Stimulated activated CD8-positive, alpha-beta memory T cell treated with anti-CD3 and anti-CD28 coated beads, Interleukin-12 subunit alpha, Interleukin-12 subunit beta, amount 100 ng/mL, for 4 hours (primary cell): ENCODE data around the gene C1orf53.
"Not testable (repeated sequence)": the region's sequence is repeated elsewhere in the genome, so short reads cannot be mapped to it uniquely, and the experiment has no call there.

ENCODE experiments used
- DNase-seq: peaks from one replicate; pipeline ENCODE4 v3.0.0-alpha.2; 2020; ENCODE audit warnings: low read depth

Gene C1orf53

DNA sequence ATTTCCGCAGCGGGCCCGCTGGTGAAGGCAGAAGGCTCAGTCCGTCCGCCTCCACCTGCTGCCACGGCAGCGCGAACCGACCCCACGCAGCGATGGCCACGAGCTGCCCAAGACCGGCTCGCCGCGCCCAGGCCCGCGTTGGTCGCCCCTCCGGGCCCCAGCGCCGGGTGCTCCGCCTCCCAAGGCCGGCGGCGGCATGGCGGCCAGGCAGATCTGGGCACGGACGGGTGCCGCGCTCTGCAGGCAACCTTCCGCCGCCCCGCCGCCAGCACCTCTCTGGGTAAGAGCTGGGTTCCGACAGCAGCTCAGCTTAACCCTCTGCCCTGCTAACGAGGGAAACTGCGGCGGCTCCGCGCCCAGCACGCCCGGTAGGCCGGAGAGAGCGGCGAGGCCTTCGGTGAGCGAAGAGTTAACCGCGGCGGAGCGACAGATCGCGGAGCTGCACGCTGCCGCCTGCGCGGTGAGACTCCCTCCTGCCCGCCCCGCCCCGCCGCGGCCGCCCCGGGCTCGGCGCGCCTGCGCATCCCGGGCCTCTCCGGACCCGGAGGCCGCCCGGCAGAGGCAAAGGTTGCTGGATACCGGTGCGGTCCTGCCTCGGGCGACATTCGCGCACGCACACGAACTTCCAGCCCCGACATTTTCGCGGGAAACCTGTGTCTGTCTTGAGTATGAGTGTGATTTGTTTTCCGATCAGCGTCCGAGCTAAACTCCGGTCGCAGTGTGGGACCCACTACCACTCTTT, at the start of gene C1orf53:
TSS of gene C1orf53 (plus strand) at position 177 of the 742 bp plus-strand sequence. CDS start at position 197, 20 bp downstream.
- DNase-seq, result peak; percentile 72

DNA sequence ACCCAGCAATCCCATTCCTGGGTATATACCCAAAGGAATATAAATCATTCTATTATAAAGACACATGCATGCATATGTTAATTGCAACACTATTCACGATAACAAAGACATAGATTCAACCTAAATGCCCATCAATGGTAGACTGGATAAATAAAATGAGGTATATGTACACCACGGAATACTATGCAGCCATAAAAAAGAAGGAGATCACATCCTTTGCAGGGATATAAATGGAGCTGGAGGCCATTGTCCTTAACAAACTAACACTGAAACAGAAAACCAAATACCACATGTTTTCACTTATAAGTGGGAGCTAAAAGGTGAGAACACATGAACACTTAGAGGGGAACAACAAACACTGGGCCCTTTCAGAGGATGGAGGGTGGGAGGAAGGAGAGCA, 46.7 kb upstream of the C1orf53 start:
- not testable (repeated sequence) for DNase-seq

DNA sequence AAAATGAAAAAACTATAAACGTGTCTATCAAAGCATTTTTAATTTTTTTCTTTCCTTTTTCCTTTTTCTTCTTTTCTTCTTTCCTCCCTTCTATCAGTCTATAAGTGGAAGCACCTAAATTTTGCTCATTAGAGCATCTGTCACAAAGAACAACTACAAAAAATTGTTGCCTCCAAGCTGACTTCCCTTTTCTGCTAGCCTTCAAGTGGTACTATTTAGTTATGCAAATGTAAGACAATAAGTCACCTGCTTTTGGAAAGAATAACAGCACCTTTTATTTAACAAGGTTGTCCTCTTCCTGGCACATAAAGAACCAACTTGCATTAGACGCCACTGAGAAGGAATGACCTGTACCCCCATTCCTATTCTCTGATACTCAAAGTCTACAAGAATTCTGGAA, 45.0 kb upstream of the C1orf53 start:
- no peak for DNase-seq

DNA sequence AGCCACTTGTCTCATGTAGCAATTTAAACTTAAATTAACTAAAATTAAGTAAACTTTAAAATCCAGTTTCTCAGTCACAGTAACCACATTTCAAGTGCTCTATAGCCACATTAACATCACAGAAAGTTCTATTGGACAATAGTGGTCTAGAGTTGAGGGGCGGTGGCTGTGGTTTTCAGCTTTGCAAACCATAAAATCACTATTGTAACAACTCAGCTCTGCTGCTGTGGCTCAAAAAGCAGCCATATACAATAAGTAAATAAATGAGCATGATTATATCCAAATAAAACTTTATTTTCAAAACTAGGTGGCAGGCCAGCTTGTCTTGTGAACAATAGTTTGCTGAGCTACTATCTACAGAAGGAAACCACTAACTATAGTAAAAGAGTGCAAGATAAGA, 43.4 kb upstream of the C1orf53 start:
- DNase-seq, result no peak

DNA sequence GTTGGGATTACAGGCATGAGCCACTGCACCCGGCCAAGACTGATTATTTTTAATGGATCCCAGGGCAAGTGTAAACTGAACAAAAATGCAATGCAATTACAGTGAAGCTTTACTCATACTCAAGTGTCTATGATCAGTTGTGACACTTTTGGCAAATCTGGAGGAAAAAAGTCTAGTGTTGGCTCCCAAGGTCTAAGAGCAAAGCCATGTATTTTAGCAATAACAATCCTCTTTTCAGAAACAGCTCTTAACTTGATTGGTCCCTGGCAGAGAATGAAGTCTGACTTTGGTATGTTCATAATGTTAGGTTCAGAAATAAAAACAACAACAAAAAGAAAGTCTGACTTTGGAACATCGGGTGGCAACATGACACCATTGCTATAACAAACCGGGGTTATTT, 40.2 kb upstream of the C1orf53 start:
- no peak for DNase-seq

DNA sequence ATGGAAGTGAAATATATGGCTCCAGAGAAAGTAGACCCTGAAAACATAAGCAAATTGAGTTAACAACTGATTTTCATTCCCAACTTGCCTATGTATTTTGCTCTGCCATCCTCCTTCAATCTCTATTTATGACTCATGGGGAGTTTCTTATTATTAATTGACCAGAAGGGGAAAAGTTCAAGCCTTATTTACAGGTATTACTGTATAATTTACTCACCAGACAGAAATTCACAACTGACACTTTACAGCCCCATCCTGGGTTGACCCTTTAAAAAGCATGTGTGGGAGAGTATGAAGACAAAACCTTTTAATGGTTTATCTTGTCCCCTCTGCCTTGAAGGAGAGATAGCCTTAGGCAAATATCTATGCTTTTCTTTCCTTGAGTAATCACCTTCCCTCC, 39.8 kb upstream of the C1orf53 start:
- no peak for DNase-seq

DNA sequence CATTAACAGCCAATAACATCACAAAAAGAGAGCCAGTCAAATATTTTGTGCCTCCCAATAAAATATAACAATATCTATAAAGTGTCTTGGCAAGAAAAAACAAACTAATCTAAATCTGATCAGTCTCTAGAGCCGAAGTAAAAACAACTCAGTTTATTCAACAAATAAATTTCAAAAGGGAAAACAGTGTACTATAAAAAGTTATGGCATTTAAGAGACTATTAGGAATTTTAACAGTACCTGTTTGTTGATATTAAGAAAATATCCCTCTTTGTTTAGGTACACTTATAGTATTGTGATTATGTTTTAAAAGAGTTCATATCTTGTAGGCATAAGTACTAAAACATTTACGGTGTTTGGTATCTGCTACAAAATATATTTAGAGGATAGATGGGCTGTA, 36.6 kb upstream of the C1orf53 start:
- no peak for DNase-seq

DNA sequence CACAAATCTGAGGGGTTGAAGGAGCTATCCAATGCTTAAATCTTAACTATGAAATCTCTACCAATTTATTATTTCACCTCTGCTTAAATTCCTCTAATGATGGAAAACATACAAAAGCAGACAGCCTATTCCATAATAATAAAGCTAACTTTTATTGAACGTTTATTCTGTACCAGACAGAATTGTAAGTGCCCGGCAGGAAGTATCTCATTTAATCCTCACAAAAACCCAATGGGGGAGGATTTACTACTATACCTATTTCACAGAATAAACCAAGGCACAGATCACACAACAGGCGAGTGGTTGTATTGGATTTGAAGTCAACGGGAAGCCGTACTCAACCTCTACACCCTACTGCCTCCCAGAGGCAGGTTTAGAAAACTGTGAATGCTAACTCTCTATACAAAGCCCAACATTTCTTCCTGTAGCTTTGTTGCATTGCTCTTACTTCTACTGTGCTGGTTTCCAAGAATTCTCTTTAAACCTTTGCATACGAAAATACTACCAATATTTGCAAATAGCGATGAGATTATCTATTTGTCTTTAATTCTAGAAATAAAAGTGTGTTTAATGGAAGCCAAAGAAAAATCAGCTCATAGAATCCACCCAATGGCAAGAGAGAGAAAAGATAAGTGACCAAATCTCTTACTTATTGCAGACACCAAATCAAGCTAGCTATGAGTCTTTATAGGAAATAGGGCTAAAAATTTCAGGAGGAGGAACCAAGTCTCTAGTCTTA, 33.5 kb upstream of the C1orf53 start:
- no peak for DNase-seq

DNA sequence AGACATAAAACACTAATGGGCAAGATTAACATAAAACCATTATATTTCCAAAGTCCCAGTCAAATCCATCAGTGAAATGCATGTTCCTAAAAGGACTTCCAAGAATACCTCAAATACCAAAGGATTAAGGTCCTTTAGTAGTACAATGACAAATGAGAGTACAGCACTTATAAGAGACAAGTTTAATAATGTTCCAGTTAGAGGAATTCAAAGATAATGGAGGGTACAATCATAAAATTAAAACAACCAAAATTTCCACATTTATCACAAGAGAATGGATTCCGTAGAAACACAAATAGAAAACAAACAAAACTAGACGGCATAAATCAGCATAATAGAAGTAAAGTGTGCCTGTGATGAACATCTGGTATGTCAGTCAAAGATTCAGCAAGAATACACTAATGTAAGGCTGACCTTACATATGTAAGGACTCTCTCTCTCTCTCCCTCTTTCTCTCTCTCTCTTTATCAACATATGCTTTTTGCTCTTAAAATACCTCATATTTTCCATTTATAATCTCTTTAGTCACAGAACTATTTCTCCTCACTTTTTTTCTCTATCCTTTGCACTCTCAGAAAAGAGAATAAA, 32.8 kb upstream of the C1orf53 start:
- DNase-seq, result no peak

DNA sequence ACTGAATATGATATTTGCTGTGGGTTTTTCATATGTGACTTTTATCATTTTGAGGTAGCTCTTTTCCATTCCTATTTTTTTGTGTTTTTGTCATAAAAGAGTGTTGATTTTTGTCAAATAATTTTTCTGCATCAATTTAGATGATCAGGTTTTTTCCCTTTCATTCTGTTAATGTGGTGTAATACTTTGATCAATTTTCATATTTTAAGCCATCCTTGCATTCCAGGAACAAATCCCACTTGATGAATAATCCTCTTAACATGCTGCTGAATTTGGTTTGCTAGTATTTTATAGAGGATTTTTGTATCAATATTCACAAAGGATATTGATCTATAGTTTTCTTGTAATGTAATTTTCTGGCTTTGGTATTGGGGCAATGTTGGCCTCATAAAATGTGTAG, 25.5 kb upstream of the C1orf53 start:
- DNase-seq, result no peak

DNA sequence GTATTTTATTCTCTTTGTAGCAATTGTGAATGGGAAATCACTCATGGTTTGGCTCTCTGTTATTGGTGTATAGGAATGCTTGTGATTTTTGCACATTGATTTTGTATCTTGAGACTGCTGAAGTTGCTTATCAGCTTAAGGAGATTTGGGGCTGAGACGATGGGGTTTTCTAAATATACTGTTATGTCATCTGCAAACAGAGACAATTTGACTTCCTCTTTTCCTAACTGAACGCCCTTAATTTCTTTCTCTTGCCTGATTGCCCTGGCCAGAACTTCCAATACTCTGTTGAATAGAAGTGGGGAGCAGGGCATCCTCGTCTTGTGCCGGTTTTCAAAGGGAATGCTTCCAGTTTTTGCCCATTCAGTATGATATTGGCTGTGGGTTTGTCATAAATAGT, 22.0 kb upstream of the C1orf53 start:
- DNase-seq, result not testable (repeated sequence)

DNA sequence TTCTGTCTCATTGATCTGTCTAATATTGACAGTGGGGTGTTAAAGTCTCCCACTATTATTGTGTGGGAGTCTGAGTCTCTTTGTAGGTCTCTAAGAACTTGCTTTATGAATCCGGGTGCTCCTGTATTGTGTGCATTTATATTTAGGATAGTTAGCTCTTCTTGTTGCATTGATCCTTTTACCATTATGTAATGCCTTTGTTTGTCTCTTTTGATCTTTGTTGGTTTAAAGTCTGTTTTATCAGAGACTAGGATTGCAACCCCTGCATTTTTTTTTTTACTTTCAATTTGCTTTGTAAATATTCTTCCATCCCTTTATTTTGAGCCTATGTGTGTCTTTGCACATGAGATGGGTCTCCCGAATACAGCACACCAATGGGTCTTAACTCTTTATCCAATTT, 20.2 kb upstream of the C1orf53 start:
- DNase-seq, result not testable (repeated sequence)

DNA sequence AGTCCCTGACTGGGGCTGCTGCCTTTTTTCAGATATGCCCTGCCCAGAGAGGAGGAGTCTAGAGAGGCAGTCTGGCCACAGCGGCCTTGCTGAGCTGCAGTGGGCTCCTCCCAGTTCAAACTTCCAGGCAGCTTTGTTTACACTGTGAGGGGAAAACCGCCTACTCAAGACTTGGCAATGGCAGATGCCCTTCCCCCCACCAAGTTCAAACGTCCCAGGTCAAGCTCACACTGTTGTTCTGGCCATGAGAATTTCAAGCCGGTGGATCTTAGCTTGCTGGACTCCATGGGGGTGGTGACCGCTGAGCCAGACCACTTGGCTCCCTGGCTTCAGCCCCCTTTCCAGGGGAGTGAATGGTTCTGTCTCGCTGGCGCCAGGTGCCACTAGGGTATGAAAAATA, 18.3 kb upstream of the C1orf53 start:
- no peak for DNase-seq

DNA sequence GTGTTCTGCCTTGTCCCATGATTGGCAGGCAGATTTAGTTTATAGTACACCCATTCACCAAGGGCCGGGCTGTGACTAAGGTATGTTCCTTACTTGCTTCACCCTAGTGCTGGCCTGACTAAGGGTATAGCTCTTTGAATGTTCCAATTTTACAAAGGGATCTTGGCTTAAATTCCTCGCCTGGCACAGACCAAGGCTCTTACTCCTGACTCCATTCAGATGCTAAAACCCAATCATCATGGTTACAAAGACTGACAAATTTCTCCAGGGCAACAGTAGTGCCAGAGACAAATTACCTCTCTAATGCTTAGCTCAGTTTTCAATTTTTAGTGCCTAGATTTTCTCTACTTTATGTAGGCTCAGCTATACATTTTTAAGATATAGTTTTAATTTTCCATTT, 11.5 kb upstream of the C1orf53 start:
- no peak for DNase-seq

DNA sequence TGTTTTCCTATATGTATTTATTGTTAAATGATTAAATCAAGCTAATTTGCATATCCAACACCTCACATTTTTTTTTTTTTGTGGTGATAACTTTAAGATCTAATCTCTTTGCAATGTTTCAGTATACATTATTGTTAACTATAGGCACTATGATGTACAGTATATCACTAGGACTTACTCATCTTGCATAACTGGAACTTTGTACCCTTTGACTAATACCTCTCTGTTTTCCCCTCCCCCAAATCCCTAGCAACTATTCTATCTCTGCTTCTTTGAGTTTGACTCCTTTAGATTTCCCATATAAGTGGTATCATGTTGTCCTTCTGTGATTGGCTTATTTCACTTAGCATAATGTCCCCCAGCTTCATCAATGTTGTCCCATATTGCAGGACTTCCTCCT, 9.7 kb upstream of the C1orf53 start:
- DNase-seq, result no peak

DNA sequence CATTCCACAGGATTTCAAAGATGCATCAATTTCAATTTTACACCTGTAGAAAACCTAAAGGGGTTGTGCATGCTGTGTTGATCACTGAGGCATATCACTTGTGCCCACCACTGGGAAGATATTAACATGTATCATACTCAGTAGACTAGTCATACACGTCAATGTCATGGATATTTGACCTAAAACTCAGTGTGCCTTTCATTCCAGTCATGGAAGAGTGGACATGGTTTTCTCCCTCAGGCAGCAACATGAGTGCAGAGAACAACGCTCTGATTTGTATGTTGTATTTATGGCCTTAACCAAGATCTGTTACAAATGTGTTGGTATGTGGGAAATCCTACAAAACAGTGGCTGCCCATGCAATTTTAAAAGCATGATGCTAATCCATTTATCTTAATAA, 6.1 kb upstream of the C1orf53 start:
- no peak for DNase-seq

DNA sequence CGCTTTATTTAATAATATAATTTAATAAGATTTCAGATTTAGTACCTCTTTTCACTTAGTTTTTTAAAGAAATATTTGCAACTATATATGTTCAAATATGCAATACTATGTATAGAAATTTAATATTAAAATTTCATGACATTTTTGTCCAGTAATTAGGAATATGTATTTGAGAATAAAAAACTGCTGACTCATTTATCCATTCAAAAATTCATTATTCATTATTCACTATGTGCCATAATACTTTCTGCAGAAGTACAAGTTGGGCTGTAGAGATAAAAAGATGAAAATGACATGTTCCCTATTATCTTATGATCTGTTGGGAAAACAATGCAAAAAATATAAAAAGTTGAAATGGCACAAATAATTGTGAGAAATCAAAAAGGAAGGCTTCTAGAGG, 3.4 kb upstream of the C1orf53 start:
- no peak for DNase-seq

DNA sequence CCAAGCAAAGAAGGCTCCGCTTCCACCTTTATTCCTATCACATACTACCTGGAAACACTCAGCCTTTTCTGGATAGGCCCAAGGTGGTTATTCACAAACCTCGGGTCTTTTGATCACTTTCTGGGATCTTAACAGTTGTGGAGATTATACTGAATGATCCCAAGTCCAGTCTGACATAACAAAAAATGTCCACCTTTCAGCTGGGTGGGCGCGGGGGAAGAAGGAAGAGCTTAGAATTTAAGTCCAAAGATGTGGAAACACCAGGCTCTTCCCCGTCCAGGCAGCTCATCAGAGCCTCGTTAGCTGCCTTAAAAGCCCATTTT, 338 bp upstream of the C1orf53 start:
- no peak for DNase-seq

DNA sequence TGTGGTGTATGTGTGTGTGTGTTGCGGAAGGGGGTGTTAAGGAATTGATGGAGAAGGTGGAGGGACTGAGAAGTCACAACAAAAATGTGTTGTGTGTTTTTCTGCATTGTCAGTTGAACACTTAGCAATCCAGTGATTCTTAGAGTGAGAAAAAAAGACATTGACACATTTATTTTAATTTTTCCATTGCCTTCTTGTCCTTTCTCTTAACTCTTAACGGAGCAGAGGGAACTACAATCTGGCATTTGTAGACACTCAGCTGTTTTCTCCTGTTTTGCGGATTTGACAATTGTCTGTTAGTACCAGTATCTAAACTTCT, 725 bp downstream of the C1orf53 start:
- DNase-seq, result no peak

DNA sequence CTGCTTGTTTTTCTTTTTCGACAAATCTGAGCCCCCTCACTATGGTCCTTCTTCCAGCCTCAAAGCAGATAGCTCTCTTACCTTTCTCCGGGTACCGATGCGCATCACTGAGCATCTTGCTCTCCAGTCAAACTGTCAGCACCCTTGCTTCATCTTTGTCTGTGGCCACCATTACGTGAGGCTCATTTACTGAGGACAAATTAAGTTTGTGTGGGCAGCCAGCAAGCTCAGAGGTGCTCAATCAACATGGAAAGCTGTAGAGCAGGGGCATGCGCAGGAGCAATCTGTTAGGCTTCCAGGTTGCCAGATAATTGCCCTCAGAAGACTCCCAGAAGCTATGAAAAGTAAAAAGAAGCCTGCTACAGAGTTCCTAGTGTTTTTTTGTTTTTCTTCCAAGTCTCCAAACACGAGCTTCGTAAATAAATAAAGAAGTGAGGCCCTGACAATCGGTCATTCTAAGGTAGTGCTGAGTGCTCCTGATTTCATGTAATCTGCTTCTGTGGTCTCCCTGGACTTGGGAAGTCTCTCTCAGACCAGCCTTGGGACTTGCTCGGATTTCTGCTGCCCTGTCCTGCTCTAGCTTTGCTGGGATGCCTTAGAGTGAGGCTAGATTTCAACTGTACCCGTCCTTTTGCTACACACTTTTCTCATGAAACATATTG, 1.8 kb downstream of the C1orf53 start:
- no peak for DNase-seq

DNA sequence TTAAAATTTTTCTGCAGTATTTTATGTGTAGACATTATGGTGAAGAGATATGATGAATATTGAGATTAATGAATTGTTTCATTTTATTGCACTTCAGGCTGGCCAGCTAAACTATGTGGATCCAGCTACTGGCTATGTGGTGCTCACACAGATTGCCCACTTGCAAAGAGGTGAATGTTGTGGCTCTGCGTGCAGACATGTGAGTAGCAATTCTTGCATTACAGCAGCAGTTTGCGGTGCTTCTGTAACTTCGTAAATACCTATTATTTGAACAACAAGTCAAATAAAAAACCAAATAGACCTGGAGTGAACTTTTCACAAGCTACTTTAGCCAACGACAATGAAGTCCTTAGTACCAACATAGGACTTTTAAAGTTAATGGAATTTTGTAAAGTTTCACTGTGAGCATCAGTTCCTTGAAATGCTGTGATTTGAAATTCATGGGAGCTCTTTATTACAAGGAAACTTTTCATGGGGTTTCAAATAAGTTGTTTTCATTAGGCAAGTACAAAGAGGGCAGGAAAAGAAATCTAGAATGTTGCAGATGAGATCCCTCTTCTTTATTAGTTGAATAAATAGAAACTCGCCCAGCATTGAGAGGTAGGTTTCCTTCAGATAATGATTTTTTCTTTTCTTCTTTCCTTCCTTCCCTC, 3.4 kb downstream of the C1orf53 start:
- DNase-seq, result no peak

DNA sequence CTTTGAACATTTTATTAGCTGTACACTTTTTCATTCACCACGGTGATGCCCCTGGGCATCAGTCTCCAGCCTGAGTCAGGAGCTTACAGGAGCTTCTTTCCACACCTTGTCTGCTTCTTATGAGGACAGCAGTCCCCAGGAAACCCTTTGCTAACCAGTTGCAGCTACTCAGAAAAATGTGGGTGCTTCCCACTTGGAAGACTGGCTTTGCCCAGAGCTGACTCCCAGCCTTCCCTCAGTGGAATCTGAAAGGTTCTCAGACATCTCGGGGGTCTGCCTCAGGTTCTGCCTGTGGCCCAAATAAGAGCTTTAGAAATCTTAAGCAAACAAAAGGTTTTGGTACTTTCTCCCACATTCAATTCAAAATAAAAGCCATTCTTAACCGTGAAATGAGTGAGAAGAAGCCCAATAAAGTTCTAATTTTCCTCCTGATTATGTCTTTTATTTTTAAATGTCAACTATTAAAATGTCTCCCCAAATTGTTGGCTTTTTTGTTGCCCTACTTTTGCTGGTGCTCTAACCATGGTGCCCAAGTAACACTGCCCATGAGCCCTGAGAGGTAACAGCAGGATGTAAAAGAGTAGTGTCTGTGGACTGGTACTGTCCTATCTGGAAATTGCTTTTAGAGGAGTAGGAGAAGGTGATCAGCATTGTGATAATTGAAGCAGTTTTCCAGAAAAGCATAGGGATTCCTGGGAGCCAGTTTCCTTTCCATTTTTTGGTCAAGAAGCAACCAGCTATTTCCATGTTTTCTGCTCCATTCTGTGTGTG, 5.6 kb downstream of the C1orf53 start:
- no peak for DNase-seq
